ENCODE results near the gene SH3BP4. TPM values are rescaled to one million over a fixed set of nuclear protein-coding genes. Genes with fewer than 3 reads are reported as not detected.

SH3BP4 gene
- total RNA-seq, 1 donor, result 49.7 TPM

- no peak for TF ChIP-seq CTCF (IDR thresholded peaks at IDR 0.05; ENCODE audit: insufficient read depth, low read length)
- DNase-seq (ENCODE audit: low read depth), result no peak
- peak overlapping the region; percentile 44 for H3K4me3 ChIP-seq (ENCODE audit: low read depth, low read length)
These were observed 30.4 kb downstream of the SH3BP4 start for GRCh38 chr2:234982096-234982834.

- TF ChIP-seq CTCF (IDR thresholded peaks at IDR 0.05; ENCODE audit: insufficient read depth, low read length), result no peak
- no peak overlapping the region for H3K4me3 ChIP-seq (ENCODE audit: low read depth, low read length)
- DNase-seq (ENCODE audit: low read depth), result no peak
These were observed 31.4 kb downstream of the SH3BP4 start for GRCh38 chr2:234983011-234983726.

GRCh38 chr2:234985608-234986245 is 33.9 kb downstream of the SH3BP4 start:
- H3K4me3 ChIP-seq (ENCODE audit: low read depth, low read length), result no peak overlapping the region
- no peak for DNase-seq (ENCODE audit: low read depth)
- TF ChIP-seq CTCF (IDR thresholded peaks at IDR 0.05; ENCODE audit: insufficient read depth, low read length), result no peak

- TF ChIP-seq CTCF (IDR thresholded peaks at IDR 0.05; ENCODE audit: insufficient read depth, low read length), result no peak
- no peak for DNase-seq (ENCODE audit: low read depth)
- no peak overlapping the region for H3K4me3 ChIP-seq (ENCODE audit: low read depth, low read length)
These were observed 34.6 kb downstream of the SH3BP4 start for GRCh38 chr2:234986390-234986789.

GRCh38 chr2:234986876-234987720 is 35.3 kb downstream of the SH3BP4 start:
- DNase-seq (ENCODE audit: low read depth), result no peak
- no peak for TF ChIP-seq CTCF (IDR thresholded peaks at IDR 0.05; ENCODE audit: insufficient read depth, low read length)
- no peak overlapping the region for H3K4me3 ChIP-seq (ENCODE audit: low read depth, low read length)

GRCh38 chr2:234987754-234988153 is 35.9 kb downstream of the SH3BP4 start:
- H3K4me3 ChIP-seq (ENCODE audit: low read depth, low read length), result no peak overlapping the region
- DNase-seq (ENCODE audit: low read depth), result no peak
- TF ChIP-seq CTCF (IDR thresholded peaks at IDR 0.05; ENCODE audit: insufficient read depth, low read length), result no peak

Measured in fibroblast of the aortic adventitia (primary cell).